OCI-LY1 (cell line): ENCODE data around the gene MOGAT1.

Source experiments
- EZH2 ChIP-seq: fragments of 200-600 bp; sonication (generic), shearing (Covaris generic); IDR thresholded peaks from 2 replicates; pipeline ENCODE4 v1.8.0; 2017; ENCODE audit warnings: borderline replicate concordance, mixed run types, mild to moderate bottlenecking, antibody characterized with exemption, low read length, moderate library complexity, mixed read lengths
- TF ChIP-seq, protein P1 (sequence below): fragments of 200-600 bp; sonication (generic), shearing (Covaris generic); IDR thresholded peaks from 2 replicates; pipeline ENCODE4 v1.5.1; 2017; ENCODE audit warnings: mild to moderate bottlenecking, antibody characterized with exemption, low read length, moderate library complexity, mixed read lengths

DNA sequence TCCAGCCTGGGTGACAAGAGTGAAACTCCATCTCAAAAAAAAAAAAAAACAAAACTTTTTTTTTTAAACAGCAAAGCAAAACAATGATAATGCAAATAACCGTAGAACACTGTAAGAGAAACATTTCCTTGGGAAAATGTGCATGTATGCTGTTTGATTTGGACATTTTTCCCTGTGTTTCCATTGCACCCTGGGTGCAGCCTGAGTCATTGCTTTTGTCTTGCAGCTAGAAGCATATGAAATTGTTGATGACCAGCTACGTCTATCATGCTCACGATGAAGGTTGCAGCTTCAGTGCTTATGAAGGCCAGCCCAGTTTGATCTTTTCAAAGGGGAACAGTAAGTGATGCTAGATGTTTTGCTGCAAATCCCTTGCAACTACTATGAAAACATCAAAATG lies 41.5 kb downstream of the MOGAT1 start:
- TF ChIP-seq, protein P1, sequence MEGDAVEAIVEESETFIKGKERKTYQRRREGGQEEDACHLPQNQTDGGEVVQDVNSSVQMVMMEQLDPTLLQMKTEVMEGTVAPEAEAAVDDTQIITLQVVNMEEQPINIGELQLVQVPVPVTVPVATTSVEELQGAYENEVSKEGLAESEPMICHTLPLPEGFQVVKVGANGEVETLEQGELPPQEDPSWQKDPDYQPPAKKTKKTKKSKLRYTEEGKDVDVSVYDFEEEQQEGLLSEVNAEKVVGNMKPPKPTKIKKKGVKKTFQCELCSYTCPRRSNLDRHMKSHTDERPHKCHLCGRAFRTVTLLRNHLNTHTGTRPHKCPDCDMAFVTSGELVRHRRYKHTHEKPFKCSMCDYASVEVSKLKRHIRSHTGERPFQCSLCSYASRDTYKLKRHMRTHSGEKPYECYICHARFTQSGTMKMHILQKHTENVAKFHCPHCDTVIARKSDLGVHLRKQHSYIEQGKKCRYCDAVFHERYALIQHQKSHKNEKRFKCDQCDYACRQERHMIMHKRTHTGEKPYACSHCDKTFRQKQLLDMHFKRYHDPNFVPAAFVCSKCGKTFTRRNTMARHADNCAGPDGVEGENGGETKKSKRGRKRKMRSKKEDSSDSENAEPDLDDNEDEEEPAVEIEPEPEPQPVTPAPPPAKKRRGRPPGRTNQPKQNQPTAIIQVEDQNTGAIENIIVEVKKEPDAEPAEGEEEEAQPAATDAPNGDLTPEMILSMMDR: no peak
- no peak for TF ChIP-seq EZH2
